HG03575 (cell line): Measurements from ENCODE around the gene IFI27L2.
"Not testable (repeated sequence)": the region's sequence is repeated elsewhere in the genome, so short reads cannot be mapped to it uniquely, and the experiment has no call there.

Experiments
- ATAC-seq: cut with Tn5 transposase; IDR thresholded peaks from one replicate; pipeline ENCODE4 v1.9.1; 2021; ENCODE audit not compliant: unreplicated experiment, insufficient number of reproducible peaks, low FRiP score; ENCODE audit errors: extremely low read depth

Gene IFI27L2

GRCh38 chr14:94156143-94156542 is 26.7 kb upstream of the IFI27L2 start:
- not testable (repeated sequence) for ATAC-seq

- ATAC-seq, result no peak
Measured at GRCh38 chr14:94153750-94154342, 24.4 kb upstream of the IFI27L2 start.

GRCh38 chr14:94152676-94153075 is 23.3 kb upstream of the IFI27L2 start:
- no peak for ATAC-seq

- no peak for ATAC-seq
Measured at GRCh38 chr14:94145902-94146527, 16.6 kb upstream of the IFI27L2 start.

GRCh38 chr14:94144765-94145164 is 15.4 kb upstream of the IFI27L2 start:
- ATAC-seq, result no peak

- ATAC-seq, result no peak
Measured at GRCh38 chr14:94143711-94144110, 14.3 kb upstream of the IFI27L2 start.

GRCh38 chr14:94143239-94143638 is 13.8 kb upstream of the IFI27L2 start:
- no peak for ATAC-seq

GRCh38 chr14:94142836-94143235 is 13.4 kb upstream of the IFI27L2 start:
- no peak for ATAC-seq

GRCh38 chr14:94142247-94142646 is 12.8 kb upstream of the IFI27L2 start:
- ATAC-seq, result no peak

GRCh38 chr14:94139421-94139820 is 10.0 kb upstream of the IFI27L2 start:
- ATAC-seq, result no peak

GRCh38 chr14:94139006-94139405 is 9.6 kb upstream of the IFI27L2 start:
- ATAC-seq, result no peak

GRCh38 chr14:94138251-94138650 is 8.8 kb upstream of the IFI27L2 start:
- ATAC-seq, result no peak

GRCh38 chr14:94136575-94137331 is 7.3 kb upstream of the IFI27L2 start:
- ATAC-seq, result no peak

- no peak for ATAC-seq
Measured at GRCh38 chr14:94135476-94135875, 6.1 kb upstream of the IFI27L2 start.

GRCh38 chr14:94132285-94132887 is 3.0 kb upstream of the IFI27L2 start:
- no peak for ATAC-seq

- ATAC-seq, result no peak
Measured at GRCh38 chr14:94129758-94130414, 482 bp upstream of the IFI27L2 start.

- no peak for ATAC-seq
Measured at GRCh38 chr14:94128216-94128839, 1.1 kb downstream of the IFI27L2 start.

- ATAC-seq, result no peak
Measured at GRCh38 chr14:94127330-94127729, 2.1 kb downstream of the IFI27L2 start.

- ATAC-seq, result no peak
Measured at GRCh38 chr14:94126800-94127199, 2.6 kb downstream of the IFI27L2 start.
